ENCODE results near the gene TMEM178B.

- TF ChIP-seq EZH2 (IDR thresholded peaks at IDR 0.05) (no peak), POLR2AphosphoS5 (IDR thresholded peaks at IDR 0.05; ENCODE audit: borderline replicate concordance, low read depth, low read length) (no peak), FOXP2 (optimal IDR thresholded peaks at IDR 0.05; ENCODE audit: control extremely low read depth, extremely low read length, insufficient read depth) (no peak)
Measured at GRCh38 chr7:141291541-141291940, 217.7 kb downstream of the TMEM178B start.
